ENCODE results near the gene FUZ.

The FUZ gene

DNA sequence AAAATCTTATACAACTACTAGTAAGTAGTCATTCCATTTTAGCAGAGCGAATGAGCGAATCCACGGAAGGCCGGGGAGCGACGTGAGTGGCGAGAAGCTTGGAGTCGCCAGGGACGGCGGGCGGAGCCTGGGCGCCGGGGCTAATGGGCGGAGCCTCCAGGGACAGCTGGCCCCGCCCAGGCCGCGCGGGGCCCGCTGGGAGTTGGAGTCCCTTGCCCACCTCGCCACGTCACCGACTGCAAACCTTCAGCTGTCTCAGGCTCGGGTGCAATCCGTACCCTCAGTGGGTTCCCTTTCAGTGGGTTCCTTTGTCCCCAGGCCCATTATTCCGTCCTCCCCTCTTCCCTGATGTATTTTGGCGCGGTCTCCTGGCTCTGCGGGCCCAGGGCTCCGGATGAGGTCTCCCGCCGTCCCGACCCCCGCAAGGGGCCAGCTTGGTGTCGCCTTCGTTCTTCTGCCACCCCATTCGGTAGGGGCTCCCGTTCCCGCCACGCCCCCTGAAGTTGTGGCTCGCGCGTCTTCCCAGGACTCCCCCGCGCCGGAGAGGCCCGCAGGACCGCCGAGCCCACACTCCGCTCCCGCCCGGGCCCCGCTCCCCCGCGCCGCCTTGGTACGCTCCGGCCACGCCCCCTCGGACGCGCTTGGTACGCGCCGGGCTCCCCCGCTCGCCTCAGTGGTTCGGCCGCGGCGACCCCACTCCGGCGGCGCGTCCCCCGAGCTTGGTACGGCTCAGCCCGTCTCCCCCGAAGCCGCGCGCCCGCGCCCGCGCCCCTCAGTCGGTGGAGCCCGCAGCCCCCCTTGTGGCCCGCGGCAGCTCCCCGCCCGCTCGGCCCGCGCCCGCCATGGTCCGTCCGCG, 37.6 kb upstream of the FUZ start, which contains the start of gene PTOV1:
Gene PTOV1, plus strand, starts transcription at position 673 of the 856 bp plus-strand sequence.
- peak; percentile 91 for DNase-seq

DNA sequence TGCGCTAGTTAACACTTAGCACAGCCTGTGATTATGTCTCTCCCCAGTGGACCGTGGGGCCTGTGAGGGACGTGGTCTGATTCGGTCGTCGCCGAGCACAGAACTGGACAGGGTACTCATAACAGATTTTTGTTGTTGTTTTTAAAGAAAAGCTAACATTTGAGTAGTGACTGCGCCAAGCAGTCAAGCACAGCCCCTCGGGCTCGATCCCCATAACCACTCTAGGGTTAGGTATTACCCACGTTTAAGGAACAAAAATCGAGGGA, 37.1 kb upstream of the FUZ start:
- no peak for DNase-seq

DNA sequence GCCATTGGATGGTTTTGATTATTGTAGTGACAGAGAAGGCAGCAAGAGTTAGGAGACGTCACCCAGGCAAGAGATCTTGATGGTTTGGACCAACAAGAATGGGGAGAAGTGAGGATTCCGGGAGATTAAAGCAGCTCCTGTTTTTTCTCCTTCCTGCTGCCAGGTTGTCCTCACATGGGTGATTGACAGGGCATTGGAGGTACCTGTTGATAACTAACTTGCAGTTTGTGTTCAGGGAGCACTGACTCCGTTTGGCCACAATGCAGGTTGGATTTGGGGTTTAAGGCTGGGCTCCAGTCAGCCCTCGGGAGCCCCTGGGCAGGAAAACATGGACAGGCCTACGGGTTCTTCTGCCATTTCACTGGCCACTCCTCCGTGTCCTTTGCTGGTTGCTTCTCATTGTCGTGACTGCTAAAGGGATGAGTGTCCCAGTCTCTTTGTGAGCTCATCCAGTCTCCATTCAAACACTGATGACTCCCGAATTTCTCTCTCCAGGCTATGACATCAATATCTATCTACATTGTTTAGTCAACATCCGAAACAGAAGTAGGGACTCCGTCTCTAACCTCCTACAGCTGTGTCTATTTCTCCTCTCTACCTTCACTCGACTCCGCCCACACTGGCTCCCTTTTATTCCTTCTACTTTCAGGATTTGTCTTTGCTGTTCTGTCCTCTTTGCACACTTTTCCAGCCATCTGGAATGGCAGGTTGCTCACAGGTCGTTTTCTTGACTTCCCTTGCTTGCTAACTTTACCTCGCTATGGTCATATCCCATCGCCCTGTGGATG, 36.5 kb upstream of the FUZ start:
- DNase-seq: peak; percentile 1

DNA sequence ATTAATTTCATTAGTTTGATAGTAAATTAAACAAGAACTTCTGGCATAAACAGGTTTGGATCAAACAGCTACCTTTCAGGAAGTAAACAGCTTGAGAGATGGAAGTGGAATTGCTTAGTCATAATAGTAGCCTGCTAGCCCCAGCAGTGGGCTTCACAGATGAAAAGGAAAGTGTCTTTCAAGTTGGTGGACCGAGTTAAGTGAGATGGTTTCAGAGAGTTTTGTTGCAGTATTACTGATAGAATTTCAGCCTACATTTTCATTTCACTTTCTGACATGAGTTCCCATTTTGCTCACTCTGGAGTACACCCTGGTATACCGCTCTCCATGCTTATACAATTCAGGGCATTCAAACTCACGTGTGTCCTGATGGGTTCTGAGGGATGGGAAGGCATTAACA, 35.8 kb upstream of the FUZ start:
- peak; percentile 1 for DNase-seq

DNA sequence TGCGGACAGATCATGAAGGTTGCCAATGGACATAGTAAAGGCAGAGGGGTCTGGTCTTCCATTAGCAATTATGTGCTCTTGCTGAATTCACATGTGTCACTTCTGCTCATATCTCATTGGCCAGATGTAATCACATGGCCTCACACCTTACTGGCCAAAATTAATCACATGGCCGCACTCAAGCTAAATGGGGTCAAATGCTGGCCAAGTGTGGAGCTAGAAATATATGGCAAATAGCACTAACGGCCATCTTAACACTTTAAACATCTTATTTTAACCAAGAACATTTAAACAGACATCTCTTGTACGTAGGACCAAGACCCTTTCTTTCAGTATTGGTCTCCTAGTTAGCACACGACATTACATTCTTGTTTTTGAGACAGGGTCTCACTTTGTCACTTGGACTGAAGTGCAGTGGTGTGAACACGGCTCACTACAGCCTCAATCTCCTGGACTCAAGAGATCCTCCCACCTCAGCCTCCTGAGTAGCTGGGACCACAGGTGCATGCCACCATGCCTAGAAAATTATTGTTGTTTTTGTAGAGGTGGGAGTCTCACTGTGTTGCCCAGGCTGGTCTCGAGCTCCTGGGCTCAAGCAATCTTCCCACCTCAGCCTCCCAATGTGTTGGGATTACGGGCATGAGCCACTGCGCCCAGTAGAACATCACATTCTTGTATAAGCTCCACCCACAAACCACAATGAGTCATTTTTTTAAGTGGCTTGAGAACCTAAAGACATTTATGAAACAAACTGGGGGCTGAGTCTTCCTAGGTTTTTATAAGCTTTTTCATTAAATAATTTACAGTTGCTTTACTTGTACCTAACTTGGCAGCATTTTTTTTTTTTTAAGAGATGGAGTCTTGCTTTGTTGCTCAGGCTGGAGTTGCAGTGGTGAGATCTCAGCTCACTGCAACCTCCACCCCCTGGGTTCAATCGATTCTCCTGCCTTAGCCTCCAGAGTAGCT, 34.9 kb upstream of the FUZ start:
- peak; percentile 29 for DNase-seq

DNA sequence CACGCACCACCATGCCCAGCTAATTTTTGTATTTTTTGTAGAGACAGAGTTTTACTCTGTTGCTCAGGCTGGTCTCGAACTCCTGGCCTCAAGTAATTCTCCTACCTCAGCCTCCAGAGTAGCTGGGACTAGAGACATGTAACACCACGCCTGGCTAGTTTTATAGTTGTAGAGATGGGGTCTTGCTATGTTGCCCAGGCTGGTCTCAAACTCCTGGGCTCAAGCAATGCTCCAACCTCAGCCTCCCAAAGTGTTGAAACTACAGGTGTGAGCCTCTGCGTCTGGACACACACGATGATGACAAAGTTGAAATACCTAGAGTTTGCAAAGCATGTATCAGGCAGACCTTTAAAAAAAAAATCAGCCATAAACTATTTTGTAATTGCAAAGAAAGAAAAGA, 33.3 kb upstream of the FUZ start:
- no peak for DNase-seq

DNA sequence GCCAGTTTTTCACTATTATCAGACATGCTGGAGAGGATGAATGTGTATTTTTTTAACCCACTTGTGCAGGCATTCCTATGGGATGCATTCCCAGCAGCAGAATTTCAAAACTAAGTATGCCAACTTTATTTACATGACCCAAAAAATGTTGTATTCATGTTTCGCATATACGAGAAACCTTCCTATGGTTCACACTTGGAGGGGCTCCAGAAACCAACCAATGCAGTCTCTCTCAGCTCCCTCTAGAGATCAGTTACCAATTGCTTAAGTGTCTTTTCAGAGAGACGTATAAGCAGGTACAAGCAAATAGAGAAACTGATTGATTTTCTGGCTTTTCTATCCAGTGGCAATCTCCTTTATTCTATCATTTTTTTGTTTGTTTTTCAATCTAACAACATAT, 32.3 kb upstream of the FUZ start:
- DNase-seq: no peak

DNA sequence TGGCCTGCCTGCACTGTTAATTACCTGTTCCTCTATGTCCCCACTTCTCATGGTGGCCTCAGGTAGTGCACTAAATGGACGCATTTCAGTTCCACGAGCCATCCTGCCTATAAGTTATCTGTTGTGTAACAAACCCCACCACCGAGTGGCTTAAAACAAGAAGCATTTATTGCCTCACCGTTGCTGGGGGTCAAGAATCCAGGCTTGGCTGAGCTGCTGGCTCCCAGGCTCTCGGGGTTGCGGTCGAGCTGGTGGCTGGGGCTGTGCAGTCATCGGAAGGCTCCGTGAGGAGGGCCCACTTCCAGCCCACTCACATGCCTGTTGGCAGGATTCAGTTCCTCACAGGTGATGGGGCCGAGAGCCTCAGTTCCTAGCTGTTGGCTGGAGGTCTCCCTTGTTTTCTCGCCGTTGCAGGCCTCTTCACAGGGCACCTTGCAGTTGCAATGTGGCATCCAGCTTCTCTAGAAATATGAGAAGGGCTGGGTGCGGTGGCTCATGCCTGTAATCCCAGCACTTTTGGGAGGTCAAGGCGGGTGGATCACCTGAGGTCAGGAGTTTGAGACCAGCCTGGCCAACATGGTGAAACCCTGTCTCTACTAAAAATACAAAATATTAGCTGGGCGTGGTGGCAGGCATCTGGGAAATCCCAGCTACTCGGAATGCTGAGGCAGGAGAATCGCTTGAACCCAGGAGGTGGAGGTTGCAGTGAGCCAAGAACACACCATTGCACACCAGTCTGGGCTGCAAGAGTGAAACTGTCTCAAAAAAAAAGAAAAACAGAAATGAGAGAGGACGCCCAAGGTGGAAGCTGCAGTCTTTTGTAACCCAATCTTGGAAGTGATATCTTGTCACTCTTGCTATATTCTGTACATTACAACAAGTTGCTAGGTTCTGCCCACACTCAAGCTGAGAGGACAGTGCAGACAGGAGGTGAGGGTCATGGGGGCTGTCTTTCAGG, 31.3 kb upstream of the FUZ start:
- DNase-seq: no peak

DNA sequence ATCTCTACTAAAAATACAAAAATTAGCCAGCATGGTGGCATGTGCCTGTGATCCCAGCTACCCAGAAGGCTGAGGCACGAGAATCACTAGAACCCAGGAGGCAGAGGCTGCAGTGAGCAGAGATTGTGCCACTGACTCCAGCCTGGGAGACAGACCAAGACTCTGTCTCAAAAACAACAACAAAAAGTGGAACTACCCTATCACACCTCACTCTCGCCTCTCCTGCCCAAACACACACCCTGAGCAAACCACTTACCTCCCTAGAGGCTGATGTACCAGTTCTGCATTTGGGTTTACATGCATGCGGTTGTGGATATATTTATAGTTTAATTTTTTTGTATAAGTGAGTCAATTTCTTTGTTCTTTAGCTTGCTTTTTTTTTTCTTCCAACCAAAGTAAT, 30.2 kb upstream of the FUZ start:
- no peak for DNase-seq

DNA sequence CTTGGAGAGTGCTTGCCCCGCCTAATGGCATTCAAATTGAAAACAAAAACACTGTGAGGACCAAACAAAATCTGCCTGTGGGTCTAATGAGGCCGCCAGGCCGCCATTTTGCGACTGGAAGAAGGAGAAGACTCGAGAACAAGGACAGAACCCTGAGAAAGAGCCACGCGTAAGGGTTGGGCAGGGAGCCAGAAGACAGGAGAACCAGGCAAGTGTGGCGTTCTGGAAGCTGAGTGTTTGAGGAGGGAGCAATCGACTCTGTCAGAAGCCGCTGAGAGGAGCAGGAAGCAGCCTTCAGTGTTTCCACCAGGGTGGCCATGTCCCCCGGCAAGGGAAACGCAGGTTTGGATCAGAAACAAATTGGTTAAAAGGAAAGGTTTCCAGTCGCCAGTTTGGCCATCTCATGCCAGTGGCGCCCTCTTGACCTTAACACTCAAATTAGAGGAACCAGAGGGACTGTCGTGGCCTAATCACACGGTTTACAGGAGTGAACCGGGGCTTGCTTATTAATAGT, 27.7 kb upstream of the FUZ start:
- no peak for DNase-seq

DNA sequence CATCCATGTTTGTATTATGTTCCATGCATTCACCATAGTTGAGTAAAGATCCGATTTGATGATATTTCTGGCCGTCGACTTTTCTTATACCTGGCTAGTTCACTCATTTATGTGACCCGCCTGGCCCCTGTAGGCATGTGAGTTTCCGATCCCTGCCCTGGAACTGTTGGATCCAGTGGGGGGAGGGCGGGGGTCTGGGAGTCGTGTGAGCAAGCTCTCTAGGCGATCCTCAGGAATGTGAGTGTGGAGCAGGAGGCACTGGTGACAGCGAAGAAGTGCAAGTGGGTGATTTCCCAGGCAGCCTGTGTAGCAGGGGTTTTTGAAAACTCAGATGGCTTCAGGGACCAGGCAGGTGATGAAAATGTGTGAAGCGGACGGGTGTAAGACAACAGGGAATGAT, 27.2 kb upstream of the FUZ start:
- no peak for DNase-seq

DNA sequence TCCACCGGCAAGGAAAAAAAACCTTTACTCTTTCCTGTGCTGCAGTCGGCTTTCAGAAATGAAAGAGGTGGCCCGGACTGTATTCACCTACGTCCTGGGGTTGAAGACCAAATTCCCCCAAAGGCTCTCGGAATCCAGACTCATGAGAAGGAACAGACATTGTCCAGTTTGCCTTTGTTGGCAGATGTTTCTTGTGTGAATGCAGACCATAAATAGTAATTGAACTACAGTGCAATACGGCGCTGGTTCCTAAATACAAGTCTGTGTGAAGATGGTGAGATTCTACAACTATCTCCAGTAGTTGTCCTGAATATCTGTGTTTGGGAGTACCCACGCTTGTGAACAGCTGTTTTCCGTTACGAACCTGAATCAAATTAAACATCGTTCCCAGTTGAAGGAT, 26.6 kb upstream of the FUZ start:
- no peak for DNase-seq

DNA sequence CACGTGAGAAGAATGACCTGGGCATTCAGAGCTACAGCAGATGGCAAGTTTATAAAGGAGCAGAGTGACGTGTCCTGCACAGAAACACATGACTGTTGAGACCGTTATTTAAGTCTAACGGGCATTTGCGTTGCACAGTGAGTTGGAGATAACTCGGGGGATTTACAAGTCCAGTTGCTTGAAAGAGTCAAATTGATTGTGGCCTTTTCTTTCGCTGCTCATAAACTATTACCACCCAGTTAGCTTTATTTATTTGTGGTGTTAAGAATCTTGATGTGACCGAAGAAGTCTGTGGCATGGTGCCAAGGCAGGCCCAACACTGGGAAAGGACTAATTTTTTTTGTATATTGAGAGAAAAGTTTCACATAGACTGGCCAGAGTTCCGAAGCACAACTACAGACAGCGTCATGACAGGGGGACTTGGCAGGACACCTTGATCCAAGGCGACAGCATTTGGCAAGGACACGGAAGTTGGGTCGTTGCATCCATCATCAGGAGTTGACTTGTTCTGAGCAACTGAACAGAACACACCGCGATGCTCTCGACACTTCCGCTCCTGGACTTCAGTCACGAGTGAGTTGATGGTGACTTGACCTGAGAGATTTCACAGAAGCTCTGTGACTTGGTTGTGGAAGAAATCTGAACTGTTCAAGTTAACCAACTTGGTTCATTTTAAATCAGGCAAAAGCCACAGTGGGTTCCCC, 25.9 kb upstream of the FUZ start:
- DNase-seq: no peak

DNA sequence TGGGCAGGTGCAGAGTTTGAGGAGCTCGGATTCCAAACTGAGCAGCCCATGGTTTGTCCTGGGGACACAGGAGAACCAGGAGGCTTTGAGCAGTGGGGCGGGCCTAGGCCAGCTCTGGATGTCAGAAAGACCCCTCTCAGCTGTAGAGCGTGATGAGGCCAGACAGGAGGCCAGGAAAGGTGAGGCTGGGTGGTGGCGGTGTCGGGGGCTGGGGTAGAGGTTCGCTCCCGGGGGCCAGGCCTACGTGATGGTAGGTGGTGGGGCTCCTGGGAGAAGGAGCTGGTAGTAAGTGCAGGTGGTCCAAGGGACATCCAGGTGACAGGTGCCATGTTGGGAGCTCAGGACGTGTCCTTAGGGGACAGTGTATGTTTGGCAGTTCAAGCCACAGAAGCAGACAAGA, 24.3 kb upstream of the FUZ start:
- DNase-seq: no peak

DNA sequence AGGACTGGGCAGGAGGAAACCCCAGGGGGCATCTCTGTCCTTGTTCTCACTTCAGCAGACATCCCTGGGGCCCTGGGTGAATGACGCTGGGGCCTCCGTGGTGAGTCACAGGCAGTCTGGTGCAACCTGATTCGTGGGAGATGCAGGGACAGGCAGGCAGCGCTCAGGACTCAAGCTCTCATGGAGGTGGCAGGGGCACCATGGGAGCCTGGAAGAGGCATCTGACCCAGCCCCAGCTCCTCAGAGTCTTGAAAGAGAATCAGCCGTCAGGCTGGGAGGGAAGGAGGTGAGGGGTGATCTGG, 23.9 kb upstream of the FUZ start:
- DNase-seq: no peak

DNA sequence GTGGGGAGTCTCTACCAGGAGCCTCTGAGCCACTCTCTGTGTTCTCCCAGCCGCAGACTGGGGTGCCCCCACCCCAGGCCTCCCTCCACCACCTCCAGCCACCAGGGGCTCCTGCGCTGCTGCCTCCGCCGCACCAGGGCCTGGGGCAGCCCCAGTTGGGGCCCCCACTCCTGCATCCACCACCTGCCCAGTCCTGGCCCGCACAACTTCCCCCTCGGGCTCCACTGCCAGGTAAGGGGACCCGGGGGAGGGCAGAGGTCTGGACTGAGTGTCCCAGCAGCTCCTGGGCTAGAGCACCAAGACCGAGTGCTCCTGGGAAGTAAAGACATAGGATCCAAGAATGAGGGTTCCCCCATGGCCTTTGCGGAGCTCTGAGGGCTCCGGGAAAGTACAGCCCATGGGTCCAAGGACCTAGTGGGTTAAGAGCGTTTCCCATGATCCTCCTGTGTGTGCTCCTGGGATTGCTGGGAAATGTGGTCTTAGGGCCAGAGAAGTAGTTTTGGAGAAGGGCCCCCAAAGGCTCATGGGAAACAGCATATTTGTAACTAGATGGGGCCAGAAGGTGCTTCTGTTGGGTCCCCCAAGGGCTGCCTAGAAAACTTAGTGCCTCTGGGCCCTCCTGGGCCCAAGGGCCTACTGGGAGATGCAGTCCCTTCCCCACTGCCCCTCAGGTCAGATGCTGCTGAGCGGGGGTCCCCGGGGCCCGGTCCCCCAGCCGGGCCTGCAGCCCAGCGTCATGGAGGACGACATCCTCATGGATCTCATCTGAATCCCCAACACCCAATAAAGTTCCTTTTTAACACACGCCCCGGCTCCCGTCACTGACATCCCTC, 23.3 kb upstream of the FUZ start:
- DNase-seq: no peak

DNA sequence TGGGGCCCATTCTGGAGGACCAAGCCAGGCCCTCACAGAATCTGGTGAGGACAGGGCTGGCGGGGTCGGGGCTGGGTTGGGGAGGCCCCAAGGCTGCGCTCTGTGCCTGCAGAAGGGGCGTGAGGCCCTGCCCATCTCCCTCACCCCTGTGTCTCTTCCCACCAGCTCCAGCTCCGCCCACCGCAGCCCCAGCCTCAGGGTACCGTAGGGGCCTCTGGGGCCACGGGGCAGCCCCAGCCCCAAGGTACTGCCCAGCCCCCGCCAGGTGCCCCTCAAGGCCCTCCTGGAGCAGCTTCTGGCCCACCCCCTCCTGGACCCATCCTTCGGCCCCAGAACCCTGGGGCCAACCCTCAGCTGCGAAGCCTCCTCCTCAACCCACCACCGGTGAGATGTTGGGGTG, 22.5 kb upstream of the FUZ start:
- DNase-seq: no peak

DNA sequence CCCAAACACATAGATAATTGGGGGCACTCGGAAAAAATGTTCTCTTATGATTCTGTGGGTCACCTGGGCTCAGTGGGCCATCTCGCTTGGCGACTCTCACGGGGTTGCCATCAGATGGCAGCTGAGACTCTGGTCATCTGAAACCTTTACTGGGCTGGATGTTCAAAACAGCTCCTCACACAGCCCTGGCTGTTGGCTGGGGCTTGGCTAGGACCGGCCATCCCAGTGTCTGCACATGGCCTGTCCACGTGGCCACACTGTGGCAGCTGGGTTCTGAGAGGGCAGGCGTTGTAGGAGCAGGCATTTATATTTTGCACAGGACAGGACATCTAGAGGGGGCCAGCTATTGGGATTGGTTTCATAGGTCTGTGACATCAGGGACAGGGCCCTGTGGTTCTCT, 20.5 kb upstream of the FUZ start:
- no peak for DNase-seq

DNA sequence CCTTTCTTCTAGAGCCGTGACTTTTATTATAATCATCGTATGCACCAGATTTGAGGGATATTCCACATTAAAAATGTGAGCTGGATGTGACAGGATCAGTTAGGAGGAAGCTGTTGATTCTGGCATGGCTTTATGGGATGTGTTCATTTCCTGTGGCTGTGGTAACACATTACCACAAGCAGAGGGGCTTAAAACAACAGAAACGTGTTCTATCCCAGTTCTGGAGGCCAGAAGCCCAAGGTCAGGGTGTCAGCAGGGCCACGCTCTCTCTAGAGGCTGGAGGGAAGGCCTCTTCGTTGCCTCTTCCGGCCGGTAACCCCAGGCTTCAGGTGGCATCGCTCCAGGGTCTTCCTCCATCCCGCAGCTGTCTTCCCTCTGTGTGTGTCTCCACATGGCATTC, 19.5 kb upstream of the FUZ start:
- DNase-seq: no peak

DNA sequence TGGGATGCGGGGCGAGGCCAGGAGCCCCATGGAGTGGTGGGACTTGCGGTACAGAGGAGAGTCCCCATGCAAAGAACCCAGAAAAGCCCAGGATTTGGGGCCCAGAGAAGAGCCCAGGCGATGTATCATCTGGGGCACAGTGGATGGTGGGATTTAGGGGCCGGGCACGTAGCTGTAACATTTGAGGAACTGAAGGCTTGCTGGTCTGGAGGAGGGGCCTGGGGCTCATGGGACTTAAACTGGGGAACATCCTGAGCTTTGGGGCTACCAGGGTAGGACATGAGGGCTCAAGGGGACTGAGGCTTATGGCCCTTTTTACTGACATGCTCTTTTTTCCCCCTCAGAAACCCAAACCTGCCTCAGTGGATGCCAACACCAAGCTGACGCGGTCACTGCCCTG, 18.5 kb upstream of the FUZ start:
- DNase-seq: no peak

DNA sequence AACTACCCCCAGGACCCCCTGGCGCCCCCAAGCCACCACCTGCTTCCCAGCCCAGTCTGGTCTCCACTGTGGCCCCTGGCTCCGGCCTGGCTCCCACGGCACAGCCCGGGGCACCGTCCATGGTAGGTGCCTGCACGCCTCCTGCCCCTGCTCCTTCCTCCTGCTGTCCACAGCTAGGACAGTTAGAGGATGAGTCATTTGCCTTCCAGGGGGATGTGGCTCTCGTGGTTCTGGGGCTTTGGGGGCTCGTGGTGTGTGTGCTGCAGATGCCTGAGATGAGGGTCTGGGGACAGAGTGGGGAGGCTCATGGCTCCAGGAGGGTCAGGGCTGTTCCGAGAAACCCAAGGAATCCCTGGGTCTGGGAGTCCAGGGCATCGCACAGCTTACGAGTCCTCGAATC, 17.7 kb upstream of the FUZ start:
- DNase-seq: no peak

Data from CD4-positive, alpha-beta T cell treated with Interleukin-6 for 4 hours (primary cell).